NCI-H524 (cell line): ENCODE data around the gene IFNA13.

ENCODE experiments used
- DNase-seq, 2 experiments: peaks; one replicate each; lab custom pipeline; 2025; lab: John Stamatoyannopoulos, UW

IFNA13 gene

DNA sequence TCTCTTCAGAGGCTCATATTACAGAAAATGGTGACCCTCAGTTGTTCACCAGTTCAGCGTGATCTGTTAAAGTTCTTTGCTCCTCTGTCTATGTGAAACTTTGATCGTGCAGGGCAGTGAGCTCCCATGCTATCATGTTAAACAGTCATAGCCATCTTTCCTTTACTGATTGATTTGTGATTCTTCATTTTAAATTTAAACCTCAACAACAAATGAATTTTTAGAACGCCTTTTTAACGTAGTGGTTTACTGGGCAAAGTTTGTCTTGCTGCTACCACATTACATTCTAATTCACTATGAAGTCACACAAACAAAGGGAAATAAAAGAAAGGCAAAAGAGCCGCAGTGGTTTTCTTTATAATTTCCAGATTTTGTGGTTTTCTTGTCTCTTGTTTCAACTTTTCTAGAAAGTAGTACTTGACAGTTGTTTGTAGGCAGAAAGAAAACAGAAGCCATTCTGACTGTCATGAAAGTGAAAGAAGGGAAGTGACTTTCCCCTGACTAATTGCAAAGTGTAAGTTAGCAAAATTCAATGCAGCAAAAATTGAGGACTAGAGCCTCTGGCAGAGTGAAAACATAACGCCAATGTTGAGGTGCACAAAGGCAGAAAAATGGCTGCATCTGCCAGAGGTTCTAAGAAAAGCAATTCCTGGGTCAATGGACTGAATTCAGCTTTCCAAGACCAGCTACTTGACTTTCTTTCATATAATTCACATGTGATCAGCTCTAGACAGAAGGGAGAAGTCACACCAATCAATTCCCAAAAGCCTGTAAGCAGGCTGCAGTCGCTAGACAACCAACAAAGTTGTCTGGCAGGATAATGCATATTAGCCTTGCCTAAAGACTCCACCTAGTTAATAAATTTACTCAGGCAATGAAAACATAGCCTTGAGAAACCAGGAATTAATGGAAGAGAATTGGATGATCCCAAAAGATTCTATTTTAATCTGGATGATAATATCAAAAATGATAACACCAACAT, 10.1 kb downstream of the IFNA13 start:
- DNase-seq = no peak

DNA sequence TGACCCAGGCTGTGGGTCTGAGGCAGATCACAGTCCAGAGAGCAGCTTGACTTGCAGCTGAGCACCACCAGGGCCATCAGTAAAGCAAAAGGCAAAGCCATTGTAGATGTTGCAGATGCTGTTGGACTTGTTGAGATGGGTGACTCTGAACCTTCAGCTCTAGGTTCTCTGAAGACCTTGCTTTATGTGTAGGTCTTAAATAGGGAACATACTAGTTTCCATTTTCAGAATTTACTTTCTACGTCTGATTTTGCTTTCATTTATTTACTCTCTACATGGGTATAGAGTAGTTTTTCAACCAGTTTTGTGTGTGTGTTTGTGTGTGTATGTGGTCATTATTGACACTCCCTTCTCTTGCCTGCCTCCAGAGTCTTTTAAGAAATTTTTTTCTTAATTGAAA, 17.1 kb downstream of the IFNA13 start, which contains the start of gene IFNA6:
IFNA6 (minus strand) TSS at position 101 of the 400 bp plus-strand sequence; CDS start at position 101, 0 bp downstream.
- no peak for DNase-seq

DNA sequence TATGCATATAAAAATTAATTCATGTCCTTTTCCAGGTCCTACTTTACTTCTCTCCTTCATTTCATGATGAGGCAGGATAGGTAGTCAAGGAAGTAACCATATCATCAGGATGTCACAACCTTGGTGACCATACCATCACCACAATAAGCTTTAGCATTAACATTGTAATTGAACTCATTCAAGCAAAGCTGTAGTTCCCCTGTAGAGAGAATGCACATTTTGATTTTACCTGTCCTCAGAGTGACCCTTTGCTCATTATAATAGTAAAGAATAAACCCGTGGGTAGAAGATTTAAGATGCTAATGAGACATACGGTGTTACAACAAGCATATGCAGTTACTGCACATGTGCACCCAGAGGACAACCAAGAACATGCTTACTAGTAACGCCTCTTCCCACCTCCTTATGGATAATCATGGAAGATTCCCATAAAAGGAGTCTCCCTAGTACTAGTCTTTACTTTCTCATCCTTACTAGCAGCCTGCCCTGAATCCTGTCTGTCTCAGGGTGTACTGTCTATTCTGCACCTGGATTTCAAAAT, 19.4 kb downstream of the IFNA13 start:
- DNase-seq = no peak

DNA sequence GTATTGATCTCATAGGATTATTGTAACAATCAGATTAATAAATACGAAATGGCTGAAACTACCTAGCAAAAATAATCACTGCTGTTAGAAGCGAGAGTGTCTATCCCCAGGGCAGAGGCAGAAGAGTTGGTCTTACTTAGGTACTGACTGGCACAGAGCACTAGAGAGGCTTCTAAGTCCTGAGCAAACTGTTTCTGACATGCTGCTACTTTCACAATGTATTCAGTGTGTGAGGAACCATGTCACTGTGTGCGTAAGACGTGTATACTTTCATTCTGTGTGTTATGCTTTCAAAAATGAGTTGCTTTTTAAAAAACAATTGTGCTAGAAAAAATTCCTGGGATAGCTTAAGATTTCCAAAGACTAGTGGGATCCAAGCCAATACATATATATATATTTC, 27.1 kb downstream of the IFNA13 start:
- DNase-seq = no peak

DNA sequence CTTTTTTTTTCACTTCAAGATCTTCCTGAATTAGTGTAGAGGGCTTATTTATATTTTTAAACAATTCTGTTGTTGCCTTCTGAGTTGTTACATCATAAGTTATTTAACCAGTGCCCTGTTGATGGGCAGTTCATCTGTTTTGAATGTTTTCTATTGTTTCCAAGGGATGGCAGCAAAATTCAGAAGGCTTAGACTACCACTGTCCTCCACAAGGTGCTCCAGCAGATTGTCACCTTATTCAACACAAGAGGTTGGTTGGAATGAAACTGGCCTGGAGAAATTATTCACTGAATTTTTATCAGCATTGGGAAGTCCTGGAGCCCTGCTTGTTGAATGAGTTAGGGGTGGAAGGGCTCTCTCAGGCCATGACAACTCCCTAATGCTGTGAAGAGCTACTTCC, 31.4 kb downstream of the IFNA13 start:
- no peak for DNase-seq

DNA sequence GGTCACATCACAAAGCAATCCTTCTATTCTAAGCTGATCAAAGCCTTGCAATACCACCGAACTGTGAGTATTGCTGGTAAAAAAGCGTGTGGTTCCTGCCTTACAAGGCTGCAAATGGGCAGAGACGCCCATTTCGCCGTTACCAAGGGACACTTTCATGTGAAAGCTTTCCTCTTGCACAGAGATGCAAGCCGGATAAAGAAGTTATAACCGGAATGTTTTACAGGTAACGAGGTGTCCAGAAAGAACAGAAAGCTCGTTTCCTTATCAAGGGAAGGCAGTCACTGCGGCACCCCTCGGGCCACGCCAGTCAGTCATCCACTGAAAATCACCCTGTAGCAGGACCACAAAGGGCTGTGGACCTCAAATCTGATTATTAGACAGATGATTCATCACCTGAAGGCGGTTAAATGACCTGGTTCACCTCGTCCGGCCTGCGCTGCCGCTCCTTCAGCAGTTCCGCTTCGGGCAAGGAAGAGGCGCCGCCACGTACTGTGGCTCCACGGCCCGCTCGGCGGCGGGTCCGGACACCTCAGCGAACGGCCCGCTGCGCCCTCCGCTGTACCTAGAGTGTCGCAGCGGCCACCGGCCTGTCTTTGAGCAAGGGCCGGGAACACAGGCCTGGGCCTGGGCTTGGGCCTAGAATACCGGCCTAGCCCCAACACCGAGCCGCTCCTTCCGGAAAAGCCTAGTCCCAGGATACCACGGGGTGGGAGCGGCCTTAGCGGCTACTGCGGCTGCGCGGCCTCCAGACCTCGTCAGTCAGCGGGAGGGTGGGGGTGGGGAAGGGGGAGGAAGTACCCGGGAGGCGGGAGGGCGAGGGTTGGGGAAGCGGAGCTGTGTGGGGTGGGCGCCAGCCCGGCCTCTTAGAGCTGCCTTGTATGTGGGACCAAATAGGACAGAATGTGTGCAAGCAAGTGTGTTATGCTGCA, 32.9 kb downstream of the IFNA13 start, which contains the start of gene KLHL9:
KLHL9 (minus strand) TSS at position 704 of the 932 bp plus-strand sequence; CDS start at position 159, 545 bp downstream.
- peak; percentile 64 to 86 for DNase-seq

DNA sequence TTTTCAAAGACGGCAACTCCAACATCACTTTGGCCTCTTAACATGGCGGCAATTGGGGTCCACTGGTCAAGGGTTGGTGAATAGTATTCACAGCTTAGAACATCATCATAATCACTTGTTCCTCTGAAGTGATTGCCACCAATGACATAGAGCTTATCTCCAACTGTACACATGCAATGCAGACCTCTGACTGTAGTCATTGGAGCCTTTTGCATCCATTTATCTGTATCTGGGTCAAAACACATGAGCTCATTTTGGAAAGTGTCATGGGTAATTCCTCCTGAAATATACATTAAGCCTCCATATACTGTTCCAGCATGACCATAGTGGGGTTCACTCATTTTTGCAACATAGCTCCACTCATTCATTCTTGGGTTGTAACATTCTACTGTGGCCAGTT, 34.6 kb downstream of the IFNA13 start:
- DNase-seq = no peak

DNA sequence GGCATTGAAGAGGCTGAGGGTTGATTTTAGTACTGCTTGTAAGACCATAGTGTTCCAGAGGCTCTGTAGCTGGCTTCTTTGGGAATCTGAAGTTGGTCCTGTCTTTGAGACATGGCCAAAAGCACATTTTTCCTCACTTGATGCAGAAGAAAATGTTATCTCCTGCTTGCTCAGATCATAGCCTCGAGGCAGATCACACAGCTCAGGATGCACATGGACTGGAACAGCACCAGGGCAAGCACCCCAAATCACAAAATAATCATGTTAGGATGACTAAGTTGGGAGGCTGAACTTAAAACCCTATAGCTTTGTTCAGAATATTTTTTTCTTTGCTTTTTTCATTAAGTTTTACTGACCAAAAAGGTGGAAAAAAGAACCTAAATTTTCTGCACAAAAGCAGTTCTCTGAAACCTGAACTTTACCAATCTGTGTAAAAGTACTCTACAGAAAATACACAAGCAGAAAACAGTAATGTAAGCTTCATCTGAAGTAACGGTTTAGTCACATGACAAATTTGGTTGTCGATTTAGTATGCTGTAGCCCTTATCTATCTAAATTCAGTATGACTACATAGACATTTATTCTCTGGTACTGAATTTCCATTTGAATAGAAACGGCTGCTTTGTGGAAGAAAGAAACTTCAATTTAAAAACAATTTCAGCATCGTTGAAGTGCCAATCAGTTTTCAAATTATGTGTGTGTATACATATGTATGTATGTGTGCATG, 36.0 kb downstream of the IFNA13 start:
- no peak for DNase-seq

DNA sequence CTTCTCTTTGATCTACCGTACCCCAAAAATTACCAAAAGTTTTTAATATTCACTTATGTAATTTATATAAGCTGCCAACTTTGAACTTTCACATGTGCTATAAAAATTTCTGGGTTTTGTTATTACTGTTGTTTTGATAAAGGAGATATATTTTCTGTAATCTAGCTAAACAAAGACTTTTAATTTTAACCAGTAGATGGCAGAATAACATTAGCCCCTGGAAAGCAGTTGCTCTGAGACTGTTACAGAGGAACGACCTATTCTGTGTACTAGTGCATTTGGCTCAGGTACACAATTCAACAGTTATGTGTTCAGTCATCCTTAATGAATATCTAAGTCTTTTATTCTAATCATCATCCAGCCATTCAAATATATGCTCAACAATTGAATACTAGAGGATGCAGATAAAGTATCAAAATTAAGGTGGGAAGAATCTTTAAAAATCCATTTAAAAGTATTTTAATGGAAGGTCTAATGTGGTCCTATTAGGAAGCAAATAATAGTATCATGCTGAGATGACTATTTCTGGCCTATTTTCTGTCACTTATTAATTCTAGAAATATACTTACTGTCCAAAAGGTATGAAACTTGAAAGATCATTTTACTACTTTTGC, 41.2 kb downstream of the IFNA13 start:
- peak in 1 of 2 experiments; percentile 51 for DNase-seq

DNA sequence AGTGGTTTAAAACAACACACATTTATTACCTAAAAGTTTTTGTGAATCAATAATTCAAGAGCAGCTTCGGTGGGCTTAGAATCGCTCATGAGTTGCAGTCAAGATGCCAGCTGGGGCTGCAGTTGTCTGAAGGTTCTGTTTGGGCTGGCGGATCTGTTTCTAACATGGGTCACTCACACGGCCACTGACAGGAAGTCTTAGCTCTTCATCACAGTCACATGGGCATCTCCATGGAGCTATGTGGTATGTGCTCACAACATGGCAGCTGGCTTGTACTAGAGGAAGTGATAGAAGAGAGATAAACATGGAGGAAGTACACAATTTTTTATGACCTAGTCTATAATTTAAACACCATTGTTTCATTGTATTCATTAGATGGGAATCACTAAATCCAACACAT, 43.8 kb downstream of the IFNA13 start:
- DNase-seq = no peak

DNA sequence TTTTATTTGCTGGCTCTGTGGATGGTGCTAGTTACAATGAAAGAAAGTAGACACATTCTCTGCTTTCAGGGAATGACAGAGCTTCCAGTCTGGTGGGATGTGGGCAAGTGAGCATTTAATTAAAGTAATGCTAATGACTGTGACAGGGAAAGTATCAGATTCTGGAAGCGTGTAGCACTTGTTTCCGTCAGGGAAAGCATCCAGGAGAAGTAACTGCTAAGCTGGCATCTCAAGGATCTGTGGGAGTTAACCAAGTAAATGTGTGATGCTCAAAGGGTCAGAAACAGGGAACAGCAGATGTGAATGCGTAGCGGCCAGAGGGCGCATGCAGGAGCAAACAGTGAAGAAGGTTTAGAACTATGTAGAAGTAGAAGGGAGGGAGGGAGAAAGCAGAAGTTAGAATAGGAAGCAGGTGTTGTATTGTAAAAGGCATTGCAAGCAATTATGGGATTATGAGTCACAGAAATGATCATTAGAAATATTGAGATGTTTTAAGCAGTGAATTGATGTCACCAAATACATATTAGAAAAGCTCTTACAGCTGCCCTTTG, 44.9 kb downstream of the IFNA13 start:
- DNase-seq = peak; percentile 49 to 64

DNA sequence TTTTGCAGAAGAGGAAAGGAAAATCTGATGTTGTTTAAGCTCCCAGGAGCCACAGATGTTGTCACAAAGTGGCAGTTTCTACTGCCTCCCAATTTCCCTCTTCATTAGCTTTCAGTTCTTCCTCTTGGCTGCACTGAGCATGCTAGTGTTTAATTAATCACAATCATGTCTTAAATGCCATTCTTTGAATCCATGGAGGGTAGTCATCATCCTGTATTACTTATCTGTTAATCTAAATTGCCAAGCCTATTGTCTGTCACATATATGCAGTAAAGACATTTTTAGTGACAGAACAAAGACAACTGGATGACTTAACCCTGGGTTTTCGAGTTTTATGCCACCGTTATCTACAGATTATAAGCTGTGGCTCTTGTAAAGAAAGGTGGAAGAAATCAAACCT, 47.4 kb downstream of the IFNA13 start:
- no peak for DNase-seq

DNA sequence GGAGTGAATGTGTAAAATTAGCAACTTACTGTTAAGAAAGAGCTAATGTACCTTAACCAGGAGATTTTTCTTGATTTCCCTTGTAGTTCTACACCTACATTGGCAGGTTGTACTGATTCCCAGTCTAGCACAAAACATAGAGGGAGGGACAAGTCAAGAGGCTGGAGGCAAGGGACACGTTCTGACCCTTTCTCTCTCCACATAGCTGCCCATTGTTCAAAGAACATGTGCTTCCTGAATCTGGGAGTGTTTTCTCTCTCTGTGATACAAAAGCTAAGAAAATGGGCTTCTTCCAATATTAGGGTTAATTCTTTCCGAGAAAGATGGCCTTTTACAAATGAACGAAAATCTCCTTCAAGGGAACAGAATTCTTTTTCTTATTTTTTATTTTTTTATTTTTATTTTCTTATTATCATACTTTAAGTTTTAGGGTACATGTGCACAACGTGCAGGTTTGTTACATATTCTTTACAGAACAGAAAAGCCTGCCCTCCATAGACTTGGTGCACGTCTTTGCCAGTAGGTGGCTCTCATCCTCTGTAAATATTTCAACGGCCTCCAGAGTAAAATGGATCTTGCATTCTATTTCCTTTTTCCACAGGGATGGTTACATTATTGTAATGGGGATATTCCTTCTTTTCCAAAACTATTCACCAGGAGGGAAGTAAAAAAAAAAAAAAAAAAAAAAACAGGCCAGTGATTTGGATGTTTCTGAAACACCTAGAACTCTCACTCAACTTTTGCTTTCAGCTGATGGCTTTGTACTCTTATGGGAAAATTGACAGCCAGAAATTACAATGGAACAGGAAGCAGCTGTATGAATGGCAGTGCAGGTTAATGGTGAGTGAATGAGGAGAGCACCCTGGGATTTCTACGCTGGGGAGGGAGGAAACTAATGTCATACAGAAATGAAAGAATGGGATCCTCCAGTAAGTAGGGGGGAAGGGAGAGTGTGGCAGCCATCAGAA, 49.6 kb downstream of the IFNA13 start:
- DNase-seq = peak in 1 of 2 experiments; percentile 47
